Occipital lobe (tissue), 2 donors: ENCODE results near the gene NAA30. TPM values are rescaled to one million over a fixed set of nuclear protein-coding genes. Genes with fewer than 3 reads are reported as not detected.

Source experiments
- DNase-seq: peaks from one replicate; lab custom pipeline; 2025; lab: John Stamatoyannopoulos, UW
- total RNA-seq: library from RNA; depleted of rRNA; stranded (reverse); fragments of >200 nt; gene quantifications from one replicate; pipeline ENCODE4 v1.2.3, GENCODE V29; 2014

Gene NAA30
- total RNA-seq, 1 donor from 2014 or later: 80.2 TPM

DNA sequence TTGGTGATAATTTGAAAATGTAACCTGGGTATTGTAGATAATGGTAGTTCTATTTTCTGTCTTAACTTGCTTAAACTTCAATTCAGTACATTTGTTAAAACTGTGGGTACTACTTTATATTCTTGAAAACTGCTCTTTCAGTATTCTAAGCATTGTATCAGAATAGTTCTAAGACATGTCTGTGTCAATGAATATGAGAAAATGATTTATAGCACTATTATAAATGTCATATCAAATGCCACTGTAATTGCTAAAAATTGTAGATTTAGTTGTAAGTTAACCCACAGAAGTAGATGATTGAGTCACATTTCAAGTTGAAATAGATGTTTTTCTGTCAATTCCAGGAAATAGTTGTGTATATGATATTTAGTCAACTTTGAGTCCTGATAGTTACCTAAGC, 2.4 kb downstream of the NAA30 start:
- DNase-seq: no peak

- no peak for DNase-seq
These were observed 10.4 kb downstream of the NAA30 start for GRCh38 chr14:57400556-57401494.

GRCh38 chr14:57401501-57401900, 11.1 kb downstream of the NAA30 start:
- no peak for DNase-seq

- DNase-seq: no peak
These were observed 11.9 kb downstream of the NAA30 start for GRCh38 chr14:57402173-57402852.

DNA sequence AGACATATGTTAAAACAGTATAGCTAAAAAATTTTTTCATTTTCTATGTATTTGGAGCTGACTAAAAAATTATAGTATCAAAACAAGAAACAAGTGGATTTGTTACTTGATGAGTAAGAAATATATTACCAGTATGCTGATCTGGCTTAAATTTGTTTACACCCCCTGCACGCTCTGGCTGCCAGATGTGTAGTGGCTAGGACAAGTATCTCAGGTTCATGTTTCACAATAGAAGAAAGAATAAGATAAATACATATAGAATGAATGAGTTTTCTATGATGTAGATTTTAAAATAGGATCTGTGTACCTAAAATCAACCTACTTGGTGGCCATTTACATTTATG, 13.1 kb downstream of the NAA30 start:
- DNase-seq: no peak

- no peak for DNase-seq
These were observed 15.2 kb downstream of the NAA30 start for GRCh38 chr14:57405562-57405961.

- DNase-seq: no peak
These were observed 17.7 kb downstream of the NAA30 start for GRCh38 chr14:57408037-57408436.

GRCh38 chr14:57408634-57409033, 18.2 kb downstream of the NAA30 start:
- DNase-seq: no peak

- DNase-seq: no peak
These were observed 22.0 kb downstream of the NAA30 start for GRCh38 chr14:57412341-57412740.

- DNase-seq: no peak
These were observed 23.5 kb downstream of the NAA30 start for GRCh38 chr14:57413849-57414248.

DNA sequence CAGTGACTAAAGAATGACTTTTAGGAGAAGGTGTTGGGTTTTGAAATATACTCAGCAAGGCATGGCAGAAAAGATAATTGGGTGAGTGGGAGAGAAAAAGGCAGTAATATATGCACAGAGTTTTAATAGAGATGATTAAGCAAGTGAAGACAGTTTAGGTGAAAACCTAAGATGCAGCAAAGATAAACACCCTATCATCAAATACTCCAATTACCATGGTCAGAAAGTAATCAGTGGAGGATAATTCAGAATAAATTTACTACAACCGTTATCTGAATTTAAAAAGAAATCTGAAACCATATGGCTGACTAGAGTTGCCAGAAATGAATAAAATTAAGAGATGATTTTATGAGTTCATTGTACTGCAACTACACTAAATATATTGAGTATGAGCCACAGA, 26.8 kb downstream of the NAA30 start:
- DNase-seq: no peak

DNA sequence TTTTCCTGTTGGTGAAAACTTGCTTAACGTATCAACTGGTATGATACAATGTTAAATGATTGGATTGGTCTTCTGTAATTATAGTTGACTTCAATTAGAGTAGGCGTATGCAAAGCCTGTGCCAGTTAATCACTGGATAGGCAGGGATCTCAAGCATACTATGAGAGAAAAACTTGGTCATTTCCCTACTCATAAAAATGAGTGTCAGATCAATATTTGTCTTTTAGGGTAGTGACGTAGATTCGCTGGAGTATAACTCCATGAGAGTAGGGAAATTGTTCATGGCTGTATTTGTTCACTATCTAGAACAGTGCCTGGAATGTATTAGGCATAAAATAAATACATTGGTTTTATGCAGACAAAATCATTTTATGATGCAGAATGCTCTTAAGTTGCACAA, 28.6 kb downstream of the NAA30 start:
- DNase-seq: no peak

GRCh38 chr14:57420033-57420432, 29.6 kb downstream of the NAA30 start:
- no peak for DNase-seq

DNA sequence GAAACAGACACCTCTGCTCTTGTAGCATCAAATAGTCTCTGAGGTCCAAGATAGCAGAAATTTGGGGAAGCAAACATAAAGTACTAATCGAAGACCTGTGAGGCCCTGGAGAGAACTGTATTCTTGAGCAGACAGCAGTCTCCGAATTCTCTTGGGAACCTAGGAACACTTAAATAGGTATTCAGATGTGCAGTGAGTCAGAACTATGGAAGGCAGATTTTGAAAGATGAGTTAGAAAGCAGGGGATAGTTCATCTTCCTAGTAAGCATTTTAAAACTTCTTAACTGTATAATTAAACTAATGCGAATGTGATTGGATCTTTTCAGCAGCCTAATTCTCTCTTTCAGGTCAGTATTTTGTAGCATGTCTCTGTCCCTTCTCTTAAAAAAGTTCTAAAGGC, 30.6 kb downstream of the NAA30 start:
- DNase-seq: no peak

GRCh38 chr14:57435923-57436322, 45.5 kb downstream of the NAA30 start:
- DNase-seq: no peak

GRCh38 chr14:57461777-57462320, 71.5 kb downstream of the NAA30 start:
- no peak for DNase-seq

DNA sequence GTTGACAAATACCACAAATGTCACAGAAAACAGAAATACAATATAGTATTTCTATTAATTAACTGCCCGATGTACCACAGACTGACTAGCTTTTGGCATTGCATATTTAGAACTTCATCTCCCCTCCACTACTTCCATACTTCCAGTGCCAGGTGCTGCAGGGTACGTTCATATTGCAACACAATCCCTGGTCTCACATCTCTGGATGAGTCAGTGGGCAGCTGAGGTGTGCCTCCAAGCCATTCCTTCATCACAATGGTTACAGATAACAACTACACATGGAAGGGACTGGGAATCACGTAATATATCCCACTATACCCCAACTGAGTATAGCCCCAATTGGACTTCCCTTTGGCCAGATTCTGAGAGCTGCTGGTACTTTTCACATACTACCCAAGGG, 72.2 kb downstream of the NAA30 start:
- no peak for DNase-seq

DNA sequence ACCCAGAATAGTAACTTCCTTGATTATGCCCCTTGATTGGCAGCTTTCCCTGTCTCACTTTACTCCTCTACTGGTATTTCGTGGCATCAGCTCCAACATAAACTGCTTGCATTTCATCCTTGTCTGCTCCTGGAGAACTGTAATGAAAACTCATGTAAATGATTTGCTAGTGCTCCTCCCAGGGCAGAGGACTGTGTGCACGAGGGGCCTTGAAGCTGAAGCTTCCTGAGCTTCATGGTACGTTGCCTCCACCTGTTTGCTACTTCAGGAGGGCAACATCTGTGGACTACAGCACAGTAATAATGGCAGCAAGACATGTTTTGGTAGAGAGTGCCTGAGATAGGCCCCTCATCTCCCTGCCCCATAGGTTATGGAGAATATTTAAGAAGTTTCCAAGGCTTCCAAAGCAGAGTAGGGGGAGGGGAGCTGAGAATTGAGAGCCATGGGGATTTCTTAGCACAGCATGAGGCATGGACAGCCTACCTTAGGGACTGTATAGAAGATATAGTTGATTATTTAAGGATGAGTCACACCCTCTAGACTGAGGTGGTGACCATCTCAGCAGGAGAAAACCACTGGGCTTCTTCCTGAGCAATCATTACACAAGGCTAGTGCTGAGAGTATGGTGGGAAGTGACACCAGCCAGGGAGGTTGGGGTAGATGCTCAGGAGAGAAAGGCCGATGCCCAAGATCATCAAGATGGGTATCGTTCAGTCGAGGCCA, 73.8 kb downstream of the NAA30 start:
- DNase-seq: no peak
